ENCODE measurements around the gene ADAM29.
"Not testable (repeated sequence)": the region's sequence is repeated elsewhere in the genome, so short reads cannot be mapped to it uniquely, and the experiment has no call there.

- not testable (repeated sequence) for TF ChIP-seq STAT6 (CRISPR knock-in tag; IDR thresholded peaks at IDR 0.05); SIN3A (IDR thresholded peaks at IDR 0.05; ENCODE audit: borderline replicate concordance in 2 of 2, control insufficient read depth in 1 of 2, low read depth in 2 of 2, low read length in 2 of 2); USF1 (CRISPR knock-in tag; IDR thresholded peaks at IDR 0.05); SMARCA4 (IDR thresholded peaks at IDR 0.05); CHD1 (IDR thresholded peaks at IDR 0.05; ENCODE audit: low read length); L3MBTL2 (IDR thresholded peaks at IDR 0.05); NFYB (IDR thresholded peaks at IDR 0.05; ENCODE audit: extremely low read depth, insufficient read length); TAF7 (tag; IDR thresholded peaks at IDR 0.05); ZNF311 (CRISPR knock-in tag; IDR thresholded peaks at IDR 0.05); MYBL2 (IDR thresholded peaks at IDR 0.05; ENCODE audit: low read depth); MYBL2 (CRISPR knock-in tag; IDR thresholded peaks at IDR 0.05; ENCODE audit: borderline replicate concordance)
Measured at GRCh38 chr4:174873146-174873545, 45.0 kb upstream of the ADAM29 start.
